HG03097 (cell line): ENCODE data around the gene RARRES2.
"Not testable (repeated sequence)": the region's sequence is repeated elsewhere in the genome, so short reads cannot be mapped to it uniquely, and the experiment has no call there.

Experiments
- ATAC-seq: cut with Tn5 transposase; IDR thresholded peaks from one replicate; pipeline ENCODE4 v1.9.1; 2021; ENCODE audit not compliant: unreplicated experiment, low FRiP score

The RARRES2 gene

GRCh38 chr7:150297978-150298377 is 43.5 kb downstream of the RARRES2 start:
- not testable (repeated sequence) for ATAC-seq

- ATAC-seq = not testable (repeated sequence)
These were observed 44.6 kb downstream of the RARRES2 start for GRCh38 chr7:150296802-150297201.

GRCh38 chr7:150295614-150296013 is 45.8 kb downstream of the RARRES2 start:
- not testable (repeated sequence) for ATAC-seq

DNA sequence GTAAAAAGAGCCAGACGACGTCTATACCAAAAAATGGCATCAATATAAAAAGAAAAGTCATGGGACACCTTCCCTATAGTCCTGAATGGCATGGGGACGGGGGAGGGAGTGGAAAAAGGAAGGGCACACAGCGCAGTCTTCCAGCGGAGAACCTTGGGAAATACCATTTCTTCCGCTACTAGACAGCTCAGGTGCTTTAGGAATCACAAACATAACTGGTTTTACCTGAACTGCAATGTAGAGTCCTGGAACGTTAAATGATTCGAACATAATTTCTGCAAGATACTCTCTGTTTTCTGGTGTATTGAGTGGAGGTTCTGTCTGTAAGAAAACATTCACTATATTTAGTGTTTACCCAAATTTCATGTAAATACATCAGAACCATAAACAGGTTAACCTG is 46.4 kb downstream of the RARRES2 start:
- not testable (repeated sequence) for ATAC-seq

GRCh38 chr7:150290317-150290716 is 51.1 kb downstream of the RARRES2 start:
- not testable (repeated sequence) for ATAC-seq

GRCh38 chr7:150288816-150289215 is 52.6 kb downstream of the RARRES2 start:
- not testable (repeated sequence) for ATAC-seq
